Mammary epithelial cell (primary cell): ENCODE measurements around the gene HAPLN3.
"Not testable (repeated sequence)": the region's sequence is repeated elsewhere in the genome, so short reads cannot be mapped to it uniquely, and the experiment has no call there.

Source experiments
- EZH2 ChIP-seq: IDR thresholded peaks from 2 replicates; pipeline ENCODE4 v1.6.1; 2012; ENCODE audit warnings: low read length, inconsistent platforms, borderline replicate concordance
- TF ChIP-seq, protein P1 (sequence below), 2 donors: IDR thresholded peaks in 1 of 2; conservative IDR thresholded peaks in 1 of 2; 2 replicates each; pipeline ENCODE4 v1.5.1; 2011 to 2012; ENCODE audit warnings: inconsistent platforms in 2 of 2, low read length in 2 of 2, mild to moderate bottlenecking in 2 of 2, control low read depth in 1 of 2, low read depth in 1 of 2; ENCODE audit not compliant: insufficient read depth in 1 of 2; ENCODE audit errors: extremely low read depth in 1 of 2

DNA sequence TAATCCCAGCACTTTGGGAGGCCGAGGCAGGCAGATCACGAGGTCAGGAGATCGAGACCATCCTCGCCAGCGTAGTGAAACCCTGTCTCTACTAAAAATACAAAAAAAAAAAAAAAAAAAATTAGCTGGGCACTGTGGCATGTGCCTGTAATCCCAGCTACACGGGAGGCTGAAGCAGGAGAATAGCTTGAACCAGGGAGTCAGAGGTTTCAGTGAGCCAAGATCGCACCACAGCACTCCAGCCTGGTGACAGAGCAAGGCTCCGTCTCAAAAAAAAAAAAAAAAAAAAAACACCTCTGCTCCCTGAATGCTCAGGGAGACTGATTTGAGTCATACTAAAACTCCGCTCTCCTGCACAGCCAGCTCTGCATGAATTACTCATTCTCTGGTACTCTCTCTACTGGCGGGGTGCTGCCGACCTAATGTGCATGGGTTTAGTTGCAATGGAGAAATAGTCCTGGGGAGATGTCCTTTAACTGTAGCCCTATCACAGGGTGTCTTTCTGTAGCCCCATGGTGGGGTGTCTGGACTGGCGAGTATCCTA is 25.6 kb upstream of the HAPLN3 start:
- TF ChIP-seq, protein P1, sequence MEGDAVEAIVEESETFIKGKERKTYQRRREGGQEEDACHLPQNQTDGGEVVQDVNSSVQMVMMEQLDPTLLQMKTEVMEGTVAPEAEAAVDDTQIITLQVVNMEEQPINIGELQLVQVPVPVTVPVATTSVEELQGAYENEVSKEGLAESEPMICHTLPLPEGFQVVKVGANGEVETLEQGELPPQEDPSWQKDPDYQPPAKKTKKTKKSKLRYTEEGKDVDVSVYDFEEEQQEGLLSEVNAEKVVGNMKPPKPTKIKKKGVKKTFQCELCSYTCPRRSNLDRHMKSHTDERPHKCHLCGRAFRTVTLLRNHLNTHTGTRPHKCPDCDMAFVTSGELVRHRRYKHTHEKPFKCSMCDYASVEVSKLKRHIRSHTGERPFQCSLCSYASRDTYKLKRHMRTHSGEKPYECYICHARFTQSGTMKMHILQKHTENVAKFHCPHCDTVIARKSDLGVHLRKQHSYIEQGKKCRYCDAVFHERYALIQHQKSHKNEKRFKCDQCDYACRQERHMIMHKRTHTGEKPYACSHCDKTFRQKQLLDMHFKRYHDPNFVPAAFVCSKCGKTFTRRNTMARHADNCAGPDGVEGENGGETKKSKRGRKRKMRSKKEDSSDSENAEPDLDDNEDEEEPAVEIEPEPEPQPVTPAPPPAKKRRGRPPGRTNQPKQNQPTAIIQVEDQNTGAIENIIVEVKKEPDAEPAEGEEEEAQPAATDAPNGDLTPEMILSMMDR (conservative IDR thresholded peaks at IDR 0.05 in 1 of 2, IDR thresholded peaks at IDR 0.05 in 1 of 2; ENCODE audit: extremely low read depth in 1 of 2, insufficient read depth in 1 of 2, low read depth in 1 of 2, low read length in 2 of 2): not testable (repeated sequence)
- not testable (repeated sequence) for TF ChIP-seq EZH2
